Glomerular endothelial cell (primary cell): ENCODE data around the gene AGRN. TPM values are rescaled to one million over a fixed set of nuclear protein-coding genes. Genes with fewer than 3 reads are reported as not detected.
"Not testable (repeated sequence)": the region's sequence is repeated elsewhere in the genome, so short reads cannot be mapped to it uniquely, and the experiment has no call there.

Experiments
- DNase-seq: peaks from one replicate; pipeline ENCODE4 v3.0.0-alpha.2; 2011; ENCODE audit warnings: low read depth, low spot score; ENCODE audit errors: extremely low read depth
- total RNA-seq: library from RNA; depleted of rRNA; stranded (reverse); fragments of >200 nt; gene quantifications from 2 replicates; pipeline ENCODE4 v1.2.3, GENCODE V29; 2015

AGRN gene
- total RNA-seq, 1 donor from 2014 or later: 382 TPM

GRCh38 chr1:1063261-1063944 is 43.5 kb downstream of the AGRN start:
- DNase-seq: no peak

- DNase-seq: peak; percentile 22
Measured at GRCh38 chr1:1063945-1064831, 44.3 kb downstream of the AGRN start.

- DNase-seq: no peak
Measured at GRCh38 chr1:1065265-1065939, 45.5 kb downstream of the AGRN start.

GRCh38 chr1:1065940-1066304 is 46.0 kb downstream of the AGRN start:
- not testable (repeated sequence) for DNase-seq

GRCh38 chr1:1066403-1067283 is 46.7 kb downstream of the AGRN start:
- DNase-seq: no peak

GRCh38 chr1:1067284-1067859 is 47.5 kb downstream of the AGRN start:
- no peak for DNase-seq

- no peak for DNase-seq
Measured at GRCh38 chr1:1067860-1068516, 48.1 kb downstream of the AGRN start.

GRCh38 chr1:1068517-1069055 is 48.7 kb downstream of the AGRN start:
- no peak for DNase-seq

- DNase-seq: no peak
Measured at GRCh38 chr1:1069056-1069710, 49.3 kb downstream of the AGRN start.

- no peak for DNase-seq
Measured at GRCh38 chr1:1069711-1070676, 50.1 kb downstream of the AGRN start.

- DNase-seq: no peak
Measured at GRCh38 chr1:1071486-1072298, 51.8 kb downstream of the AGRN start.

- no peak for DNase-seq
Measured at GRCh38 chr1:1072299-1072848, 52.5 kb downstream of the AGRN start.

- DNase-seq: no peak
Measured at GRCh38 chr1:1072849-1073742, 53.2 kb downstream of the AGRN start.

GRCh38 chr1:1073743-1074587 is 54.0 kb downstream of the AGRN start, which contains the start of gene RNF223:
TSS of gene RNF223 (minus strand) at chr1:1074306. CDS start at chr1:1072566, 1,740 bp downstream.
- DNase-seq: no peak
